NCI-H1417 (cell line): Measurements from ENCODE around the gene CCDC174.
"Not testable (repeated sequence)": the region's sequence is repeated elsewhere in the genome, so short reads cannot be mapped to it uniquely, and the experiment has no call there.

ENCODE experiments used
- DNase-seq, 3 experiments: peaks; one replicate each; lab custom pipeline; 2025; lab: John Stamatoyannopoulos, UW

The CCDC174 gene

GRCh38 chr3:14651440-14652251 is at the start of gene CCDC174:
CCDC174 (plus strand) TSS chr3:14651762; CDS start chr3:14651837, 75 bp downstream.
- peak; percentile 96 to 99 (median 96) for DNase-seq

GRCh38 chr3:14602006-14602803 is 49.4 kb upstream of the CCDC174 start:
- DNase-seq: peak in 2 of 3 experiments; percentile 49 to 60

GRCh38 chr3:14602804-14603644 is 48.5 kb upstream of the CCDC174 start:
- DNase-seq: peak in 2 of 3 experiments; percentile 40 to 63

- no peak for DNase-seq
Observed at GRCh38 chr3:14605067-14605466, 46.5 kb upstream of the CCDC174 start.

GRCh38 chr3:14605744-14606143 is 45.8 kb upstream of the CCDC174 start:
- no peak for DNase-seq

- DNase-seq: no peak
Observed at GRCh38 chr3:14606669-14607339, 44.8 kb upstream of the CCDC174 start.

- DNase-seq: no peak
Observed at GRCh38 chr3:14608298-14608697, 43.3 kb upstream of the CCDC174 start.

- DNase-seq: not testable (repeated sequence)
Observed at GRCh38 chr3:14609058-14609457, 42.5 kb upstream of the CCDC174 start.

GRCh38 chr3:14609506-14609905 is 42.1 kb upstream of the CCDC174 start:
- no peak for DNase-seq

GRCh38 chr3:14609941-14610340 is 41.6 kb upstream of the CCDC174 start:
- DNase-seq: no peak

- no peak for DNase-seq
Observed at GRCh38 chr3:14614189-14614588, 37.4 kb upstream of the CCDC174 start.

- DNase-seq: no peak
Observed at GRCh38 chr3:14614862-14615261, 36.7 kb upstream of the CCDC174 start.

- DNase-seq: no peak
Observed at GRCh38 chr3:14616606-14617507, 34.7 kb upstream of the CCDC174 start.

GRCh38 chr3:14617508-14618023 is 34.0 kb upstream of the CCDC174 start:
- no peak for DNase-seq

GRCh38 chr3:14619605-14620004 is 32.0 kb upstream of the CCDC174 start:
- DNase-seq: no peak

GRCh38 chr3:14620512-14620911 is 31.1 kb upstream of the CCDC174 start:
- peak in 1 of 3 experiments; percentile 2 for DNase-seq

- DNase-seq: no peak
Observed at GRCh38 chr3:14621093-14621492, 30.5 kb upstream of the CCDC174 start.

- DNase-seq: no peak
Observed at GRCh38 chr3:14622368-14622767, 29.2 kb upstream of the CCDC174 start.

GRCh38 chr3:14623569-14624051 is 28.0 kb upstream of the CCDC174 start:
- no peak for DNase-seq

GRCh38 chr3:14624498-14624897 is 27.1 kb upstream of the CCDC174 start:
- DNase-seq: no peak
